GM21390 (cell line): ENCODE measurements around the gene FEZ2.
A peak's percentile ranks its signal among the peaks of the same experiment; 100 is the strongest.
"Not testable (repeated sequence)": the region's sequence is repeated elsewhere in the genome, so short reads cannot be mapped to it uniquely, and the experiment has no call there.

Source experiments
- ATAC-seq: cut with Tn5 transposase; IDR thresholded peaks from one replicate; pipeline ENCODE4 v1.9.1; 2021; ENCODE audit not compliant: unreplicated experiment

The FEZ2 gene, protein sequence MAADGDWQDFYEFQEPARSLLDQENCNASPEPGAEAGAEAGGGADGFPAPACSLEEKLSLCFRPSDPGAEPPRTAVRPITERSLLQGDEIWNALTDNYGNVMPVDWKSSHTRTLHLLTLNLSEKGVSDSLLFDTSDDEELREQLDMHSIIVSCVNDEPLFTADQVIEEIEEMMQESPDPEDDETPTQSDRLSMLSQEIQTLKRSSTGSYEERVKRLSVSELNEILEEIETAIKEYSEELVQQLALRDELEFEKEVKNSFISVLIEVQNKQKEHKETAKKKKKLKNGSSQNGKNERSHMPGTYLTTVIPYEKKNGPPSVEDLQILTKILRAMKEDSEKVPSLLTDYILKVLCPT

GRCh38 chr2:36597532-36598377 is at the start of gene FEZ2:
TSS of gene FEZ2 (minus strand) at chr2:36598168. CDS start at chr2:36598142, 26 bp downstream.
- ATAC-seq: peak; percentile 99

GRCh38 chr2:36634981-36635597 is 37.1 kb upstream of the FEZ2 start:
- no peak for ATAC-seq

DNA sequence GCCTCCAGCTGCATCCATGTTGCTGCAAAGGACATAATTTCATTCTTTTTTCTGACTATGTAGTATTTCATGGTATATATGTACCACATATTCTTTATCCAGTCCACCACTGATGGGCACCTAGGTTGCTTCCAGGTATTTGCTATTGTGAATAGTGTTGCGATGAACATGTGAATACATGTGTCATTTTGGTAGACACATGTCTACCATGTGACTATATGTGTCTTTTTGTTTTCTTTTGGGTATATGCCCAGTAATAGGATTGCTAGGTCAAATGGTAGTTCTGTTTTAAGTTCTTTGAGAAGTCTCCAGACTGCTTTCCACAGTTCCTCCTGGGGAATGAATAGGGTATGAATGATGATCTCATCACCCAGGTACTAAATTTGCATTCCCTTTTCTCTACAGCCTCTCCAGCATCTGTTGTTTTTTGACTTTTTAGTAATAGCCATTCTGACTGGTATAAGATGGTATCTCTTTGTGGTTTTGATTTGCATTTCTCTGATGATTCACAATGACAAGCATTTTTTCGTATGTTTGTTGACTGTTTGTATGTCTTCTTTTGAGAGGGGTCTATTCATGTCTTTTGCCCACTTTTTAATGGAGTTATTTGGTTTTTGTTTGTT is 35.6 kb upstream of the FEZ2 start:
- no peak for ATAC-seq

- no peak for ATAC-seq
Observed at GRCh38 chr2:36626756-36627155, 28.8 kb upstream of the FEZ2 start.

GRCh38 chr2:36626071-36626470 is 28.1 kb upstream of the FEZ2 start:
- ATAC-seq: no peak

GRCh38 chr2:36625304-36625703 is 27.3 kb upstream of the FEZ2 start:
- ATAC-seq: no peak

- no peak for ATAC-seq
Observed at GRCh38 chr2:36620321-36620720, 22.4 kb upstream of the FEZ2 start.

GRCh38 chr2:36618381-36618780 is 20.4 kb upstream of the FEZ2 start:
- ATAC-seq: peak; percentile 100

DNA sequence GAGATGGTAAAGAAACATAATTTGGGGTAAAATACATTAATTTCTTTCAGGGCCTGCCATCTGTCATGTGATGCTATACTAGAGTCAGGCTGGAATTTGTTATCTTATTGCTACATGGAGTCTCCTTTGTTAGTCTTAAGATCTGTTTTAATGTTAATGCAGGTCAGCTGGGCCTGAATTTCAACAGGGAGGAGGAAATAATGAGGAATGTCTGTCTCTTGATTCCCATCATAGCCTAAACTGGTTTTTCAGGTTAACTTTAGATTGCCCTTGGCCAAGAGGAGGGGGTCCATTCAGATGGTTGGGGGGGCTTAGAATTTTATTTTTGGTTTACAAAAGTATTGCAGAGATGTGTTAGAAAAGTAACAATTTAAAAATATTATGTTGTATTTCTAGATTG is 19.0 kb upstream of the FEZ2 start:
- no peak for ATAC-seq

- no peak for ATAC-seq
Observed at GRCh38 chr2:36615222-36615621, 17.3 kb upstream of the FEZ2 start.

- no peak for ATAC-seq
Observed at GRCh38 chr2:36613801-36614200, 15.8 kb upstream of the FEZ2 start.

GRCh38 chr2:36611316-36611990 is 13.5 kb upstream of the FEZ2 start:
- ATAC-seq: no peak

- ATAC-seq: no peak
Observed at GRCh38 chr2:36609507-36609906, 11.5 kb upstream of the FEZ2 start.

GRCh38 chr2:36607947-36608346 is 10.0 kb upstream of the FEZ2 start:
- ATAC-seq: no peak

- ATAC-seq: no peak
Observed at GRCh38 chr2:36606925-36607324, 9.0 kb upstream of the FEZ2 start.

- ATAC-seq: no peak
Observed at GRCh38 chr2:36605273-36605672, 7.3 kb upstream of the FEZ2 start.

- not testable (repeated sequence) for ATAC-seq
Observed at GRCh38 chr2:36603629-36604028, 5.7 kb upstream of the FEZ2 start.

GRCh38 chr2:36597003-36597531 is 901 bp downstream of the FEZ2 start:
- no peak for ATAC-seq

DNA sequence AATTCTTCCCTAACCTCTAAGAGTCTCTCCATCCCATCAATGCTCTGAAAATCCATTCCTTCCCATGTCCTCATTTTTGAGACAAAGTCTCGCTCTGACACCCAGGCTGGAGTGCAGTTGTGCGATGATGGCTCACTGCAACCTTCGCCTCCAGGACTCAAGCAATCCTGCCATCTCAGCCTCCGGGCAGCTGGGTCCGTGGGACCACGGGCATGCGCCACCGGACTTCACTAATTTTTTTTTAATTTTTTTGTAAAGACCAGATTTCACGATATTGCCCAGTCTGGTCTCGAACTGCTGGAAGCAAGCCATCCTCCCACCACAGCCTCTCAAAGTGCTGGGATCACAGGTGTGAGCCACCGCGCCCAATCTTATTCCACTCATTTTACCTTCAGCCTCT is 1.6 kb downstream of the FEZ2 start:
- ATAC-seq: no peak

- no peak for ATAC-seq
Observed at GRCh38 chr2:36594849-36595248, 3.1 kb downstream of the FEZ2 start.

DNA sequence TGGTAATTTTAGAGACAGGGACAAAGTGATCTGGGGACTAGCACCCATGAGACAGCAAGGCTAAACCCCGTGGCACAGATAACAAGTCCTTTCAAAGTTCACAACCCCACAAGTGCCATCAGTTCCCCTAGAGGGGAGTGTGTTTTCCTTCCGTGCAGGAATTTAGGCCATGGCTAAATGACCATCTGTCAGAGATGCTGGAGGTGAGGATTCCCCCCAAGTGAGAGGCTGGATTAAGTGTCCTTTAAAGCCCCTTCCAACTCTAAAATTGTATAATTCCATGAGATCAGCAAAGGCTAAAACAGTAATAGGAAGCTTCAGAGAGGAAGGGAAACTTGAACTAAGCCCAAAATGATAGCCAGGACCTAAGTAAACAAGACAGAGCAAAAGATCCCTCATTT is 8.7 kb downstream of the FEZ2 start:
- ATAC-seq: no peak
